Erythroblast (primary cell): ENCODE data around the gene L3MBTL4.

Experiments used
- GATA1 ChIP-seq: IDR thresholded peaks from 2 replicates; pipeline ENCODE4 v1.6.1; 2011; ENCODE audit warnings: low read depth, mild to moderate bottlenecking, control low read depth, low read length, moderate library complexity
- POLR2A ChIP-seq: IDR thresholded peaks from 2 replicates; pipeline ENCODE4 v1.6.1; 2011; ENCODE audit warnings: mild to moderate bottlenecking, low read length

DNA sequence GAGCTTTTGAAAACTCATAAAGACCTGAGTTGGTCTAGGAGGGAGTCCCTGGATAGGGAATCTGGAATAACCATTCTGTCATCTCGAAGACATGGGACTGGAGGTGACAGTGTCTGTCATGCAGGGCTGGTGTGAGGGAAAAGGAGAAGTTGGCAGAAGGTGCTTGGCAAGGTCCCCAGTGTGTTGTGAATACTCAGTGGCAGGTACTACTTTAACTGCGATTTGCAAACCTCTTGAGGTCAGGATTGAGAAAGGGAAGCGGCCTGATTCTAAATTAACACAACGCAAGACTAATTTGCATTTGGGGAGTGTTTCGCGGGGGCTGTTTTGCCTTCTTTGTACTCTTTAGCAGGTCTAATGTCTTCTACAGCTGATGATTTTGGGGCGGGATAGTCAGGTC is 442.4 kb downstream of the L3MBTL4 start:
- no peak for TF ChIP-seq POLR2A
- TF ChIP-seq GATA1: no peak
